ENCODE data around the gene OTUD6A.

GRCh38 chrX:70089604-70090297 lies 27.5 kb downstream of the OTUD6A start:
- TF ChIP-seq EZH2 (IDR thresholded peaks at IDR 0.05) (no peak), POLR2AphosphoS5 (IDR thresholded peaks at IDR 0.05; ENCODE audit: borderline replicate concordance, low read depth, low read length) (no peak)
